A549 (cell line): Measurements from ENCODE around the gene LAMTOR5.

ENCODE experiments used
- BHLHE40 ChIP-seq: IDR thresholded peaks from 2 replicates; pipeline ENCODE4 v1.6.1; 2012; ENCODE audit warnings: low read depth, low read length, inconsistent platforms
- CEBPB ChIP-seq, 2 experiments: fragments of >200 bp in 1 of 2; sonication (Bioruptor Twin) in 1 of 2; formaldehyde crosslinking in 1 of 2; IDR thresholded peaks; 2 replicates each; pipeline ENCODE4 v1.6.1; 2012 to 2016
- FOSL2 ChIP-seq, 2 experiments: fragments of 450-650 bp in 1 of 2; fragments of >200 bp in 1 of 2; sonication (Bioruptor Twin) in 1 of 2; formaldehyde crosslinking; IDR thresholded peaks; 2 replicates each; pipeline versions ENCODE4 v1.5.0 to v1.6.1; 2016 to 2020; ENCODE audit warnings: mild to moderate bottlenecking in 1 of 2, moderate library complexity in 1 of 2
- JUN ChIP-seq, 2 experiments: fragments of >200 bp; sonication (Bioruptor Twin); formaldehyde crosslinking; IDR thresholded peaks; 2 replicates in 1 of 2; 3 replicates in 1 of 2; pipeline ENCODE4 v1.6.1; 2016 to 2017
- KDM1A ChIP-seq: fragments of 200-600 bp; sonication (generic); IDR thresholded peaks from 2 replicates; pipeline ENCODE4 v1.6.1; 2016; ENCODE audit warnings: low read depth, mild to moderate bottlenecking
- MAFK ChIP-seq: fragments of 450-650 bp; IDR thresholded peaks from 2 replicates; pipeline ENCODE4 v1.6.1; 2014; ENCODE audit not compliant: partially characterized antibody
- RCOR1 ChIP-seq: fragments of 150-350 bp; IDR thresholded peaks from 2 replicates; pipeline ENCODE4 v1.6.1; 2014; ENCODE audit warnings: antibody characterized with exemption, low read length, low read depth
- RFX5 ChIP-seq: fragments of 450-650 bp; IDR thresholded peaks from 2 replicates; pipeline ENCODE4 v1.7.1; 2014; ENCODE audit warnings: antibody characterized with exemption, mild to moderate bottlenecking, moderate library complexity
- ZC3H11A ChIP-seq: fragments of 450-650 bp; IDR thresholded peaks from 2 replicates; pipeline ENCODE4 v1.6.1; 2014; ENCODE audit warnings: antibody characterized with exemption, mild to moderate bottlenecking
- TF ChIP-seq, protein P1 (sequence below): fragments of >200 bp; sonication (Bioruptor Twin); formaldehyde crosslinking; IDR thresholded peaks from 3 replicates; pipeline ENCODE4 v1.5.1; 2016
- TF ChIP-seq, protein P2 (sequence below): fragments of 450-650 bp; IDR thresholded peaks from 2 replicates; pipeline ENCODE4 v1.6.1; 2014; ENCODE audit warnings: antibody characterized with exemption
- TF ChIP-seq, protein P3 (sequence below): fragments of 250-450 bp; sonication (Bioruptor Pico); IDR thresholded peaks from 2 replicates; pipeline ENCODE4 v1.5.0; 2021; ENCODE audit warnings: mild to moderate bottlenecking, moderate library complexity, borderline replicate concordance
- TF ChIP-seq, protein P4 (sequence below): fragments of >200 bp; sonication (Bioruptor Twin); formaldehyde crosslinking; IDR thresholded peaks from 3 replicates; pipeline ENCODE4 v1.6.1; 2016
- TF ChIP-seq, protein P5 (sequence below): fragments of 200-600 bp; sonication (generic); IDR thresholded peaks from 2 replicates; pipeline ENCODE4 v1.6.1; 2016; ENCODE audit warnings: antibody characterized with exemption, mild to moderate bottlenecking, moderate library complexity

DNA sequence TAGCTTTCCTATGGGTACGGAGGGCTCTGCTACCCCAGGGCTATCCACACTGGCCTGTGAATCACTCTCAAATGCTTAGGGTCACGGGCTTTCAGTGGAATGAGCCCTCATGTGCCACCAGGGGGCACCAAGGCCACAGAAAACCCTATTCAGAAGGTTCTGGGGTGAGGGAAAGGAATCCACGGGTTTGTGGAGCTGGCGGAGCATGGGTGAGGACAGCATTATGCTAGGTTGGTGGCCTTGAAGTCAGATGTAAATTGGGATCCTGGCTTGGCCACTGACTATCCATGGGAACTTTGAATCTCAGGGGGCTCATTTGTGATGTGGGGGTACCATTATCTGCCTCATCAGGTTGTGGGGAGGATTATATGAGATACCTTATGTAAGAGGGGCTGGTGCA is 5.1 kb upstream of the LAMTOR5 start:
- TF ChIP-seq, protein P1, sequence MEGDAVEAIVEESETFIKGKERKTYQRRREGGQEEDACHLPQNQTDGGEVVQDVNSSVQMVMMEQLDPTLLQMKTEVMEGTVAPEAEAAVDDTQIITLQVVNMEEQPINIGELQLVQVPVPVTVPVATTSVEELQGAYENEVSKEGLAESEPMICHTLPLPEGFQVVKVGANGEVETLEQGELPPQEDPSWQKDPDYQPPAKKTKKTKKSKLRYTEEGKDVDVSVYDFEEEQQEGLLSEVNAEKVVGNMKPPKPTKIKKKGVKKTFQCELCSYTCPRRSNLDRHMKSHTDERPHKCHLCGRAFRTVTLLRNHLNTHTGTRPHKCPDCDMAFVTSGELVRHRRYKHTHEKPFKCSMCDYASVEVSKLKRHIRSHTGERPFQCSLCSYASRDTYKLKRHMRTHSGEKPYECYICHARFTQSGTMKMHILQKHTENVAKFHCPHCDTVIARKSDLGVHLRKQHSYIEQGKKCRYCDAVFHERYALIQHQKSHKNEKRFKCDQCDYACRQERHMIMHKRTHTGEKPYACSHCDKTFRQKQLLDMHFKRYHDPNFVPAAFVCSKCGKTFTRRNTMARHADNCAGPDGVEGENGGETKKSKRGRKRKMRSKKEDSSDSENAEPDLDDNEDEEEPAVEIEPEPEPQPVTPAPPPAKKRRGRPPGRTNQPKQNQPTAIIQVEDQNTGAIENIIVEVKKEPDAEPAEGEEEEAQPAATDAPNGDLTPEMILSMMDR: peak; percentile 75
- TF ChIP-seq, protein P2, sequence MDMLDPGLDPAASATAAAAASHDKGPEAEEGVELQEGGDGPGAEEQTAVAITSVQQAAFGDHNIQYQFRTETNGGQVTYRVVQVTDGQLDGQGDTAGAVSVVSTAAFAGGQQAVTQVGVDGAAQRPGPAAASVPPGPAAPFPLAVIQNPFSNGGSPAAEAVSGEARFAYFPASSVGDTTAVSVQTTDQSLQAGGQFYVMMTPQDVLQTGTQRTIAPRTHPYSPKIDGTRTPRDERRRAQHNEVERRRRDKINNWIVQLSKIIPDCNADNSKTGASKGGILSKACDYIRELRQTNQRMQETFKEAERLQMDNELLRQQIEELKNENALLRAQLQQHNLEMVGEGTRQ: no peak
- TF ChIP-seq JUN (IDR thresholded peaks at IDR 0.05) (no peak), FOSL2 (IDR thresholded peaks at IDR 0.05) (no peak), FOSL2 (CRISPR knock-in tag; IDR thresholded peaks at IDR 0.05) (no peak), KDM1A (no peak), RFX5 (no peak), MAFK (no peak), BHLHE40 (no peak), CEBPB (IDR thresholded peaks at IDR 0.05) (no peak), RCOR1 (no peak), ZC3H11A (no peak)
- TF ChIP-seq, protein P3, sequence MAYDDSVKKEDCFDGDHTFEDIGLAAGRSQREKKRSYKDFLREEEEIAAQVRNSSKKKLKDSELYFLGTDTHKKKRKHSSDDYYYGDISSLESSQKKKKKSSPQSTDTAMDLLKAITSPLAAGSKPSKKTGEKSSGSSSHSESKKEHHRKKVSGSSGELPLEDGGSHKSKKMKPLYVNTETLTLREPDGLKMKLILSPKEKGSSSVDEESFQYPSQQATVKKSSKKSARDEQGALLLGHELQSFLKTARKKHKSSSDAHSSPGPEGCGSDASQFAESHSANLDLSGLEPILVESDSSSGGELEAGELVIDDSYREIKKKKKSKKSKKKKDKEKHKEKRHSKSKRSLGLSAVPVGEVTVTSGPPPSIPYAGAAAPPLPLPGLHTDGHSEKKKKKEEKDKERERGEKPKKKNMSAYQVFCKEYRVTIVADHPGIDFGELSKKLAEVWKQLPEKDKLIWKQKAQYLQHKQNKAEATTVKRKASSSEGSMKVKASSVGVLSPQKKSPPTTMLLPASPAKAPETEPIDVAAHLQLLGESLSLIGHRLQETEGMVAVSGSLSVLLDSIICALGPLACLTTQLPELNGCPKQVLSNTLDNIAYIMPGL (CRISPR knock-in tag): no peak
- TF ChIP-seq, protein P4, sequence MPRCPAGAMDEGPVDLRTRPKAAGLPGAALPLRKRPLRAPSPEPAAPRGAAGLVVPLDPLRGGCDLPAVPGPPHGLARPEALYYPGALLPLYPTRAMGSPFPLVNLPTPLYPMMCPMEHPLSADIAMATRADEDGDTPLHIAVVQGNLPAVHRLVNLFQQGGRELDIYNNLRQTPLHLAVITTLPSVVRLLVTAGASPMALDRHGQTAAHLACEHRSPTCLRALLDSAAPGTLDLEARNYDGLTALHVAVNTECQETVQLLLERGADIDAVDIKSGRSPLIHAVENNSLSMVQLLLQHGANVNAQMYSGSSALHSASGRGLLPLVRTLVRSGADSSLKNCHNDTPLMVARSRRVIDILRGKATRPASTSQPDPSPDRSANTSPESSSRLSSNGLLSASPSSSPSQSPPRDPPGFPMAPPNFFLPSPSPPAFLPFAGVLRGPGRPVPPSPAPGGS: no peak
- TF ChIP-seq, protein P5, sequence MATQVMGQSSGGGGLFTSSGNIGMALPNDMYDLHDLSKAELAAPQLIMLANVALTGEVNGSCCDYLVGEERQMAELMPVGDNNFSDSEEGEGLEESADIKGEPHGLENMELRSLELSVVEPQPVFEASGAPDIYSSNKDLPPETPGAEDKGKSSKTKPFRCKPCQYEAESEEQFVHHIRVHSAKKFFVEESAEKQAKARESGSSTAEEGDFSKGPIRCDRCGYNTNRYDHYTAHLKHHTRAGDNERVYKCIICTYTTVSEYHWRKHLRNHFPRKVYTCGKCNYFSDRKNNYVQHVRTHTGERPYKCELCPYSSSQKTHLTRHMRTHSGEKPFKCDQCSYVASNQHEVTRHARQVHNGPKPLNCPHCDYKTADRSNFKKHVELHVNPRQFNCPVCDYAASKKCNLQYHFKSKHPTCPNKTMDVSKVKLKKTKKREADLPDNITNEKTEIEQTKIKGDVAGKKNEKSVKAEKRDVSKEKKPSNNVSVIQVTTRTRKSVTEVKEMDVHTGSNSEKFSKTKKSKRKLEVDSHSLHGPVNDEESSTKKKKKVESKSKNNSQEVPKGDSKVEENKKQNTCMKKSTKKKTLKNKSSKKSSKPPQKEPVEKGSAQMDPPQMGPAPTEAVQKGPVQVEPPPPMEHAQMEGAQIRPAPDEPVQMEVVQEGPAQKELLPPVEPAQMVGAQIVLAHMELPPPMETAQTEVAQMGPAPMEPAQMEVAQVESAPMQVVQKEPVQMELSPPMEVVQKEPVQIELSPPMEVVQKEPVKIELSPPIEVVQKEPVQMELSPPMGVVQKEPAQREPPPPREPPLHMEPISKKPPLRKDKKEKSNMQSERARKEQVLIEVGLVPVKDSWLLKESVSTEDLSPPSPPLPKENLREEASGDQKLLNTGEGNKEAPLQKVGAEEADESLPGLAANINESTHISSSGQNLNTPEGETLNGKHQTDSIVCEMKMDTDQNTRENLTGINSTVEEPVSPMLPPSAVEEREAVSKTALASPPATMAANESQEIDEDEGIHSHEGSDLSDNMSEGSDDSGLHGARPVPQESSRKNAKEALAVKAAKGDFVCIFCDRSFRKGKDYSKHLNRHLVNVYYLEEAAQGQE: no peak
